Measurements from ENCODE around the gene PTTG1.

PTTG1 gene

DNA sequence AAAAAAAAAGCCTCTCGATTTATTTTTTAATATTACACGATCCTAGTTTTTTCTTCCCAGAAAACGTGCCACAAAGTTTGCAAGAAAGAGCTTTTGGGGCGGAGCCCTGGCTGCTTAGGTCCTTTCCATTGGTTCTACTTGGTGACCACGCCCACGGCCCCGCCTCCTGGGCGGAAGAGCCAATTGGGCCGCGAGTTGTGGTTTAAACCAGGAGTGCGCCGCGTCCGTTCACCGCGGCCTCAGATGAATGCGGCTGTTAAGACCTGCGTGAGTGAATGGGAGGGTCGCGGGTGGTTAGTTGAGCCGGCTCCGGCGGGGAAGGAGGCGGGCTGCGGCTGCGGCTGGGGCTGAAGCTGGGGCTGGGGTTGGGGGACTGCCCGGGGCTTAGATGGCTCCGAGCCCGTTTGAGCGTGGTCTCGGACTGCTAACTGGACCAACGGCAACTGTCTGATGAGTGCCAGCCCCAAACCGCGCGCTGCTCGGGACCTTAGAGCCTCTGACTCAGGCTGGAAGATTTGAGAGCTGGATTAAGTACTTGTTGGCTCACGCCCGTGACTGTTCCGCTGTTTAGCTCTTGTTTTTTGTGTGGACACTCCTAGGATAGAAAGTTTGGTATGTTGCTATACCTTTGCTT is at the start of gene PTTG1:
TSS of gene PTTG1 (plus strand) at position 231 of the 634 bp plus-strand sequence. CDS start 458 bp downstream, outside the sequence.
- DNase-seq (ENCODE audit: low read depth), result peak; percentile 77

DNA sequence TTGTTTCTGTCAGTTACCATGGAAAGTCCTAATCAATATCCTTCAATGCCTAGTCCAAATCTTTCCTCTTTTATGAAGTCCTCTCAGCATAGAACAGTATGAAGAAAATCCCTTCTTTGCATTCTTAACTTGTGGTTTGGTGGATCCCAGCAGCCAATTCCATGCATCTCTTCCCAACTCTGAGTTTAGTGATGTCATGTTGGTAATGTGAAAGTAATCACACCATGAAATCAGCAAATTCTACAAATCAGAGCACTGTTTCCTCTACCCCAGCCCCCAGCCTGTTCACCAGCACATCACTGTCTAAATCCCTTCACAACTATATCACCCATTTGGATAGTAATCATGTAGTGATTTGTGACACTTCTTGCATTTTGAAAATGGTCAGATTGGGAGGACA is 46.5 kb upstream of the PTTG1 start:
- no peak for DNase-seq (ENCODE audit: low read depth)

DNA sequence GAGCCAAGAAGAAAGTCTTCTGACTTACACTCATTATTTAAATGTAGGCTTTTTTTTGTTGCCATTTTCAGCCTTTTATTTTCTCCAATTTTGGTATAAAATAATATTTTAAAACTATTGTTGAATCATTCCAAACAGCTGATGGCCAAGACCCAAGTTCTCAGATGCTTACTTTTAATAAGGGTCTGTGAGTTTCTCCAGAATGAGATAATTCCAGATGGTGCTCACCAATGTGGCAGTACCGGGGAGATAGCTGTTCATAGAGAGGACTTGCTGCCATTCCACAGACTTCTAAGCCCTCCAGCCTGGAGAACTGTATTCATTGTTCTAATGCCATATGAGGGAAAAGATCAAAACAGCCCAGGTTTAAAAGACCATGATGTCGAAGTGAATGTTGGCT is 46.0 kb upstream of the PTTG1 start:
- no peak for DNase-seq (ENCODE audit: low read depth)

DNA sequence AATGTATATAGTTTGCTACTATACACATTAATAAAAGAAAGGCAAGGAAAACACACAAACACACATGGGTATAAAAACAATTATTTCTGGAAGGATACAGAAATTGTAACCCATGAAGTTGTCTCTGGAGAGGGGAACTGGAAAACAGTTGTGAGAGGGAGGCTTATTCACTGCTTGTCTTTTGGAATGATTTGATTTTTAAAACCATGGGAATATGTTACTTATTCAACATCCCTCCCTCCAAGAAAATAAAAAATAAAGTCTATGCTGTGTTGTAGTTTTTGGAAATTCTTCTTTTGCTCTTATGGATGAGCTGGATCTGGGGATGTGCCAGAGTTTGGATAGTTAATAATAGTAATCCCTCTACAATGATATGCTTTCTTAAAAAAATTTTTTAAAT is 45.2 kb upstream of the PTTG1 start:
- no peak for DNase-seq (ENCODE audit: low read depth)

DNA sequence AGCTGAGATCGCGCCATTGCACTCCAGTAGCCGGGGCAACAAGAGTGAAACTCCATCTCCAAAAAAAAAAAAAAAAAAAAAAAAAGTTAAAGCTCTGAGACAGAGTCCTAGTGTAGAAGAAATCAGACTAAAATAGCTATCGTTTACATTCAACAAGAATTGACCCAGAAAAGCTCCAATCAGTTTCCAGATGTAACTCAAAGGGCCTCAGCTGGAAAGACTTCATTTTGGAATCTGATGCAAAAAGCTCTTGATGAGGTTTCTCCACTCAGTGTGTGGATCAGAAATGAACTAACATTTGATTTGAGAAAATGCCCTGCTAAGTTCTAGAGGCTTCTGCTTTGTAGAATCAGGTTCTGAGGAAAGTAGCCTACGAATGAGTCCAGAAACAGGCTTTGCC is 44.0 kb upstream of the PTTG1 start:
- no peak for DNase-seq (ENCODE audit: low read depth)

DNA sequence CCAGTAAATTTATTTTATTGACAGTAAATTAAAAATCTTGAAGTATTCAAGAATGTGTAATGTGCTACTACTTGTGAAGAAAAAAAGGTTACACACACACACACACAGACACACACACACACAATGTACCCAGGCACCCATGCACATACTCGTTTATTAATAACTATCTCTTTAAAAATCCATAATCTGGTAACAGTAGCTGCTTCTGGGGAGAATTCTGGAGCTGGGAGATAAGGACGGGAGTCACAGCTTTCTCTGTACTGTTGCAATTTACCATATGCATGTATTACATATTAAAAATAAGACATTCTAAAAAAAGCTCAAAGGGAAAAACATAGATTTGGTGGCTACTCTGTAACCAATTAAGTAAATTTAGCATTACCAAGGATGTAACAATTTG is 43.3 kb upstream of the PTTG1 start:
- no peak for DNase-seq (ENCODE audit: low read depth)

DNA sequence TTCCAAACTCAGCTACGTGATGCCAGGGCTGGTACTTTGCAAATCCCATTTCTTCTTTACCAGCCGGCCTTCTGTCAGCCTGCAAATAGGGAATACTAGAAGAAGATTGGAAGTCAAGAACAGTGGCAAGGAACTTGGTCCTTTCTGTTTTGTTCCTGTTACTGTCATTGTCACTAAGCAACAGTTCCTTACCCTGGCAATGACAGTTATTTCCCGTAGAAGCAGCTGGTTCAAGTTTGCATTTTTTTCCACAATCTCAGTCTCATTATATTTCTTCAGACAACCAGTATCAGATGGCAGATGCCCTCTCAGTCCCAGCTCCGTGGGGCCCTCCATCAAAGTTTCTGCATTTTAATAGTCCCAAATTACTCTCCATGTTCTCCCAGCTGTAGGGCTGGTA is 42.1 kb upstream of the PTTG1 start:
- DNase-seq (ENCODE audit: low read depth), result no peak

DNA sequence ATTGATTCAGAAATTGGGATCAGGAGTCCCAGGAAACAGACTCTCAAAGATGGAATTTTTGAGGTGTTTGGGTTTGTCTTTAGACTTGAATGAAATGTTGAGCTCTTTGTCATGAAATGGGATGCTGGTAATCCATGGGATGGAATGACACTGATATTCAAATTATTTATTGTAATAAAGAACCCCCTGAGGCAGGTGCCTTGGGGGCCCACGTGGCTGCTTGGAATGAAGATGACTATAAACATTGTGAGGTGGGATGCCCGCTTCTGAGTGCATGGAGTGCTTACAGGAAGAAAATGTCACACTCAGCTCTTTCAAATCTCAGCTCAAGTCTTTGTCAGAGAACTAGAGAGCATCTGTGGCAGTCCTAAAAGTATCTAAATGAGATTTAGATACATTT is 41.6 kb upstream of the PTTG1 start:
- no peak for DNase-seq (ENCODE audit: low read depth)

DNA sequence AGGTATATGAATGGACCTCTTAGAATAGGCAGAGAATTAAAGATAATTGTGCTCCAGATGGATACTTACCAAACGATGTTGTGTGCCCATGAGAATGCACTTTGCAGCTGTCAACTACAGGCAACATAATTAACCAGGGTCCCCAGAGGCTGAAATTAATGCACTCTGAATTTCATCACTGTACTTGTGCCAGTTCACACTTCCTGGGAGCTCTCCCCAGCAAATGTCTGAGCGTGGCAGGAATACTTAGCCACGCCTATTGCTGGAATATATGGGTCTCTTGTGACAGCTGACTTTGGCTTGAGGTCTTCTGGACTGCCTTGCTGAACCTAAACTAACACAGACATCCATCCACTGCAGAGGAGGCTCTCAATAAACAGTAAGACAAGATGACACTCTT is 39.3 kb upstream of the PTTG1 start:
- DNase-seq (ENCODE audit: low read depth), result no peak

DNA sequence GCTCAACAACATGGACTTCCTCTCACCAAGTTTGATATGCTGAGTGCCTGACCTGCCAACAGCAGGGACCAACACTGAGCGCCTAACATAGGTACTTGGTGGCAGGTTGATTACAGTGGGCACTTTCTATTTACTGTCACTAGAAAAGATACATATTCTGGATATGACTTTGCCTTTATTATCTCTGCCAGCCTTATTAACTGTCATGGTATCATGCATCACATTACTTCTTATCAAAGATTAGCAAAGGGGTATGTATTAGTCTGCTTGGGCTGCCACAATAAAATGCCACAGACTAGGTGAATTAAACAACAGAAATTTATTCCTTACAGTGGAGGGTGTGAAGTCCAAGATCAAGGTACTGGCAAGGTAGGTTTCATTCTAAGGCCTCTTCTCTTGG is 37.0 kb upstream of the PTTG1 start:
- DNase-seq (ENCODE audit: low read depth), result no peak

DNA sequence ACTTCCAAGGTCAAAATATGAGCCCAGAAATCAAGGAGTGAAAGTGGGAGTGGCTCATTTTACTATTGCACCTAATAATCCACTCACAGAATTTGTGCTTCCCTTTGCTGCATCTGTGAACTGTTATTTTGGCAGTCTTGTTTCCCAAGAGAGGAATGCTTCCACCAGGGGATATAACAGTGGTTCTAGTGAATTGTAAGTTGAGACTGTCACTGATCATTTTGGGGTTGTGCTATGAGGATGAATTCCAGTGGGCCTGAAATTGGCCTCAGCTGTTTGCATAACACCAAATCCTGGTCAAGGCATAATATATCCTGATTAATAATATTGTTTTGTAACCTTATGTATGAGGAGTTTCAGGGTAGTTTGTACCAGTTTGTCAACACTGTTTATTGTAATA is 36.2 kb upstream of the PTTG1 start:
- DNase-seq (ENCODE audit: low read depth), result no peak

DNA sequence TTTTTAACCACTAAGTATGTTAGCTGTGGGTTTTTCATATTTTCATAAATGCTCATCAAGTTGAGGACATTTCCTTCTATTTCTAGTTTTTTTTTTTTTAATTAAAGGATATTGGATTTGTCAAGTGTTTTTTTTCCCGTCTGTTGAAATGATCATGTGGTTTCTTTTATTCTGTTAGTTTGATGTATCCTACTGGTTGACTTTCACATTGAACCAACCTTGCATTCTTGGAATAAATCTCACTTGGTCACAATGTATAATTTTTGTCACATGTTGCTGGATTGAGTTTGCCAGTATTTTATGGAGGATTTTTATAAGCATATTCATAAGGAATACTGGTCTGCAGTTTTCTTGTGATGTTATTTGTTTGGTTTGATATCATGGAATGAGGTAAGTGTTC is 34.2 kb upstream of the PTTG1 start:
- no peak for DNase-seq (ENCODE audit: low read depth)

DNA sequence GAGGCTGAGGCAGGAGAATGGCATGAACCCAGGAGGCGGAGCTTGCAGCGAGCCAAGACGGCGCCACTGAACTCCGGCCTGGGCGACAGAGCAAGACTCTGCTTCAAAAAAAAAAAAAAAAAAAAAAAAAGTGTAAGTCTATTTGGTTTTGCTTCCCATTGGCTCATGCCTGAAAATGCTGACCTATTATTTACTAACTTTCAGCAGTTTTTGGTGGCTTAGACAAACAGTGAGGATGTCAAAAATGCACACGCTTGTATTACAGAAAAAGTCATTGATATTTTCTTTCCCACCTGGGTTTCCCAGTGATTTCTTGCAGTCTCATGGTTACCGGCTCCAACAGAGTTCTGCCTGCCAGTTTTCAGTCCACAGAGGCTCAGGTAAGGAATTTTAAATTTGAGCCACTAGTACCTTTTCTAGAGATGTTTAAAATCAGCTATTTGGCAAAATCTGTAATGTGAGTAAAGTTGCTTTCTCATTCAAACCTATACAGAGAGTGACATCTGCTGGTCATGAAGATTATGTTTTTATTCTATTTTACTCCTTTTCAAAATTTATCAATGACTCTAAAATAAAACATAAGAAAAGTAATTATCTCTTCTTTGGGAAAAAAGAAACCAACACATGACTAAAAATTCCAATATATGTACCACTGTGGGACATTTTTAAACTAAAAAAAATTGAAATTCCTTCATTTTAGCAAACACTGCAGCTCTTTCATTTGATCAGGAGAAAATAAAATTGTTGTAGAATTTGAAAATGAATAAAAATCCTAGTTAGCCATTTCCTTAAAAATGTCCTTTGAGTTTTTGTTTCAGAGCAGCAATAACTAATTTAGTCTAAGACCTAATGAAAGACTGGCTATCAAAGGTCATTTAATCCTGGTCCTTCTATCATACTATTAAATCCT is 30.6 kb upstream of the PTTG1 start:
- no peak for DNase-seq (ENCODE audit: low read depth)

DNA sequence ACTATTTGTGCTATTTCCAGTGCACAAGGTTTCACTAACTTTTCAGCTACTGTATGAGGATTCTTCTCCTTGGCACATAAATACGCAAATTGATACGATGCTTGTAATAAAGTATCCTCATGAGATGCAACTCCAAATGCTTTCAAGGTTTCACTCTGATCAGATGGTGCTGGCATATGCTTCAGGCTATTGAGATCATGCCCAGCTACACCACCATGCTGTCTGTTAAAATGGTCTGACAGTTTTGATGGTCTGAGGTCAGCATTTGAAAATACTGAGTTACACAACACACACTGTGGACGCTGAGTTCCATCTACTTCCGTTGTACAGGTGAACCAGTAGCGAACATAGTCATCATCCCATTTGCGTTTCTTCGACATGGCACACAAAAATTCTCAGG is 26.5 kb upstream of the PTTG1 start:
- DNase-seq (ENCODE audit: low read depth), result no peak

DNA sequence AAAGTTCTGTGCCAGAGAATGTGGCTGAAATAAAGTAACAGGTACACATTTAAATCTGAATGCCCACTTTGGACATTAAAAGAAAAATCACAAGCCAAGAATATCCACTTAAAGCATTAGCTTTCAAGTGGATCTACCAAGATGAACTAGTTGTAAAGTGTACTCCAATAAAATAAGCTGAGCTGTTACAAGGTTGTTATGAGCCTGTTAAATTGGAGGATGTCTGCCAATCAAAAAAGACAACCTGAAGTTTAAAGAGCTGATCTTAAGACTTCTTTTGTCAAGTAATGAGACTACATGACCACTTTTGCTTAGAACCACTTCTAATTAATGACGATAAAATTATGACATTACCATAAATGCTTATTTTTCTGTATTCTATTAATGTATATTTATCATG is 24.2 kb upstream of the PTTG1 start:
- DNase-seq (ENCODE audit: low read depth), result no peak

DNA sequence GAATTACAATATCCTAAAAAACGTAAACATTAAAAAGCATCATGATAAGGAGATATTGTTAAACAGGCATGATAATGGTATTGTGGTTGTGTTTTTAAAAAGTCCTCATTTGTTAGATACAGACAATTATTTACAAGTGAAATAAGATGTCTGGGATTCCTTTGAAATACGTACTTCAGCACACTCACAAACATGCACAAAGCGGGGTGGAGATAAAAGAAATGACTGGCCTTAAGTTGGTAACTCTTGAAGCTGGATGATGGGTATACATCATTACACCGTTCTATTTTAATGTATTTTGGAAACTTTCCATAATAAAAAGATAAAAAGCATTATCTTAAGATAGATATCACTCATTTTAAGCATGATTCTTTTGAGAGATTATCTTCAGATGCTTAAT is 22.8 kb upstream of the PTTG1 start:
- DNase-seq (ENCODE audit: low read depth), result no peak

DNA sequence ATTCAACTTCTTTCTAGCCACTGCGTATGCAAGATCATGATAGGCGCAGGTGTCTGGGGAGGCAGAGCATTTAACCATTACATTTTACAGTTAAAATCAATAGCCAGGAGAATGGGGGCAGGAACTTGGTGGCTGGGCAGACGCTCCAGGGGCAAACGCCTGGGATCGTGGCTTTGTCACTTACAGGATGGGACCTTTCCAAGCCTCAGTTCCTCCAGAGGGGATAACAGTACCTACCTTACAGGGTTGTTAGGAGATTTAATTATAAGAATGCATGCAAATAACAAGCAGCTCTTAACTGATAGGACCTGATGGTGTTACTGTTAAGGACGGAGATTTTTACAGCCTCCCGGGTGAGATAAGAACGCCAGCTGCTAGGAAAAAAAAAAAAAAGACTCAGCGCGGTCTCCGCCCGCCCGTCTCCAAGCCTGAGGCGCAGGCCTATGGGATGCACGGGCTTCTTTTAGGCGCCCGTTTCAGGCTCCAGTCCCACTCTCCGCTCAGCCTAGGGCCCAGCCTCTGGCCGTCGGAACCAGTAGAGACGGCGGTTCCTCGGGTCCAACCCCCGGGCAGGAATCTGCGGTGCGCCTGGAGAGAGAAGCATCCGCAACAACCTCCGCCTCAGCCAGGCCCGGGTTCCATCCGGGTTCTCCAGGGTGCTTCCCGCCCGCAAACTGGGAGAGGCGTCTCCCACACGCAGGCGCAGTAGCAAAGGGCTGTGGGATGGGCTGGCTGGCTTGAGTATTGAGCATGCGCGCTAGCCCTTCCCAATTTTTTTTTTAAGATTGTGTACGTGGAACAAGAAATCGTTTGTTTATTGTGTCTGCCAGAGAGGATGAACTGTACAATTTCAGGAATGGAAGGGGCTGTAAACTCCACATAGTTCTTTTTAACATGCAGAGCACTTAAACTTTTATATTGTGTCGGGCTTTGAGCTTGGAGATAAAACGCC is 22.0 kb upstream of the PTTG1 start, which contains the start of gene FAM200C:
TSS of gene FAM200C (minus strand) at position 653 of the 952 bp plus-strand sequence. CDS start 4,564 bp downstream, outside the sequence.
- DNase-seq (ENCODE audit: low read depth), result peak; percentile 41

DNA sequence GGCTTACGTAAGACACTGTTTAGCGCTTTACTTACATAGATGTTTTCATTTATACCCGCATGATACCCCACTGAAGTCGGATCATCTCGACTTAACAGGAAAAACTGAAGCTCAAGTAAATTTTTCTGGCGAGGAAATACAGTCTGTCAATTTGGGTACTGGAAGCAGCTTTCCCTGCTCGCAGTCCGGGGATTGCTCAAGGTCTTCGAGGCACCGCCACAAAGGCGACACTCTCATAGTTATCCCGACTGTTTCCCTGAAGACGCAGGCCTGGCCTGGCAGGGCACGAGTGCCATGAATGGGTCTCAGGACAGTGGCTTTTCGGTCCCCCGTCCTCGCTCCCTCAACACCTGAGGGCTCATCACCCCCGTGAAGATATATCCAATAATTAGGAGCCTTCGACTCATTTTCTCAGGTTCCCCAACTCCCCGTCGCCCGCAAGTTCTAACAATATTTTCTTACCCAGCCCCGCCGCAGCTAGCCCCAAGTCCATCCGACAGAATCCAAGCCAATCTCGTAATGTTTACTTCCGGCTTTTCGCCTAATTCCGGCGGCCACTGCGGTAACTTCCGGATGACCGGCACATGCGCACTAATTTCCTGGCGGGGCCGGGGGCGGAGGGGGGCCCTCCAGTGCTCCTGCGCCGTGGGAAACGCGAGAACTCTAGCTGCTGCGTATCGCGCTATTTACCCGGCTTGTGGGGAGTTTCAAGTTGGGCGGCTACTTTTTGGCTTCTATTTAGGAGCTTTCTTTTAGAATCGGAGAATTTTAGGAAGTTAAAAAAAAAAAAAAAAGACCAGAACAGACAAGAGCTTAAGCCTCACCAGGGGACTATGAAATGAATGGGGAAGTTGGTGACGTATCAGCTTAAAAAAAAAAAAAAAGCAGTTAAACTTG is 2.8 kb upstream of the PTTG1 start, which contains the start of gene SLU7:
TSS of gene SLU7 (minus strand) at position 521 of the 897 bp plus-strand sequence. CDS start 3,787 bp downstream, outside the sequence.
- peak; percentile 88 for DNase-seq (ENCODE audit: low read depth)

DNA sequence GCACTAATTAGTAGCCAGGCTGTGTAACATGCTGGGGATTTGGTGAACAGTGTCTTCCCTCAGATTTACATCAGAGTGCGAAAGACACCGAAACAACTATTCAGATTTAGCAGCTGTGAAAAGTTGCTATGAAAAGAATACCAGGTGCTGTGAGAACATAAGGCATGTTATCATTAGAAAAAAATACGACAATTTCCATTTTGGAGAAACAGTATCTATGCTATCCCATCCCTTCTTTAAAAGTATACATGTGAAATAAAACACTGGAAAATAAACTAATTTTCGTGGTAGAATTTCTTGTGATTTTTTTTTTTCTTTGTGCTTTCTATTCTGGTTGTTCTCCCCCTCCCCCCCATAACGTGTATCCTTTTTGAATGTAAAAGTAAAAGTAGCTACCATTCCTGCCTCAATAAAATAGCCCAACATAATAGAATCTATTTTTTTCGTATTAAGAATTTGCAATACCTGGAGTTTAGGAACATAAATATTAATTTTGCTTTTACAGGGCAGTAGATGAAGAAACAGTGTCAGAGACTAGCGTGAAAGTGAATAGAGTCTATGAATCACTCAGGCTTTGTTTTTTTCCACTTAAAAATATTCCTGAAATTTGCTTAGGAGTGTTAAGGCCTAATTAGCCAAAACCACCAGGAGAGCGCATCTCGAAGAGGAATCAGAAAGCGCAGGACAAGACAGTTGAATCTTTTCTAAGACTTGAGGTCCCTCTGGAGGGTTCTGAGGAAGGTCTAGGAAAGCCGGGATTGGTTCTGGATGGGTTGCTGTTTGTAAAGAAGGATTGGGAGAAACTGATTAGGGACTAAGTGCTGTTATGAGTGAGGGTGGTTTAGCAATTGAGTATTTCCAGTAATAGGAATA is 2.0 kb upstream of the PTTG1 start:
- DNase-seq (ENCODE audit: low read depth), result no peak

DNA sequence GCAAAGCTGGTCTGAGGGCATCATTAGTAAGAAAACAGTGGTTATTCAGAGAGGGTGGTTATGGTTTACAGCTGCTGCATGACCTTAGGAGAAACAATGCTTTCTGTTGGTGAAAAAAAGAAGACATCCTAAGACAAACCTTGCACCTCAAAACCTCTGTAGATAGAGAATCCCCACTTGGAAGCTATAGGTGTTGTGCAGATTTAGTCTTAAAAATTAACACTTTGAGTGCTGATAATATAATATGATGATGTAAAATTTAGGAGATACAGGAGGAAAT is 1.4 kb upstream of the PTTG1 start:
- no peak for DNase-seq (ENCODE audit: low read depth)

All from stimulated activated CD8-positive, alpha-beta memory T cell treated with anti-CD3 and anti-CD28 coated beads, Interleukin-12 subunit alpha, Interleukin-12 subunit beta, amount 100 ng/mL, for 4 hours (primary cell).